Stimulated activated CD8-positive, alpha-beta memory T cell treated with anti-CD3 and anti-CD28 coated beads, Interleukin-4, amount 100 ng/mL, for 48 hours (primary cell): Measurements from ENCODE around the gene BRD3OS.

ENCODE experiments used
- DNase-seq: peaks from one replicate; pipeline ENCODE4 v3.0.0-alpha.2; 2020

BRD3OS gene

DNA sequence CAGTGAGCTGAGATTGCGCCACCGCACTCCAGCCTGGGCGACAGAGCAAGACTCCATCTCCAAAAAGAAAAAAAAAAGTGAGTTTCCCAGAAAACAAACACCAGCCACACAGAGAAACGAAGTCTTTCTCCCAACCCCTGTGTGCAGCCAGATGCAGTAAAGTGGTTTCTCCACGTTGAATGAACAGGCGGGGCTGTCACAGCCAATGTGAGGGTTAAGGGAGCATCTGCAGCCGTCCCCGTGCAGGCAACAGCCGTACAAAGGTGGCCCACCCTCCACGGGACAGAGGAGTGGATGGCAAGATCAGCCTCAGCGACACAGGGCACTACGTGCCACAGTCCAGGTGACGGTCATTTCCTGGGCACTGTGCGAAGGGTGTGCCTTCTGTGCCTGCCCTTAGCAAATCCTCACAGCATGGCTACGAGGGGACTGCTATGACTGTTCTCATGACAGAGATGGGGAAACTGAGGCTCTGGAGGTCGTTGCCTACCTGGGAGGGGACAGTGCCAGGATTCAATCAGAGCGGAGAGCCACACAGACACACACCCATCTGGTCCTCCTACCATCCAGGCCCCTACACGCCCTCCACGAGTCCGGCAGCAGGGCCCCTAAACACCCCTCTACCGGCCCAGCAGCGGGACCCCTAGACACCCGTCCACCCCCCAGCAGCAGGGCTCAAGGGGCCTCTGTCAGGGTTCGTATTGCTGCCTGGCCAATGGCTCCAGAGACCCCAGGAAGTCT is 35.5 kb upstream of the BRD3OS start:
- DNase-seq = no peak

DNA sequence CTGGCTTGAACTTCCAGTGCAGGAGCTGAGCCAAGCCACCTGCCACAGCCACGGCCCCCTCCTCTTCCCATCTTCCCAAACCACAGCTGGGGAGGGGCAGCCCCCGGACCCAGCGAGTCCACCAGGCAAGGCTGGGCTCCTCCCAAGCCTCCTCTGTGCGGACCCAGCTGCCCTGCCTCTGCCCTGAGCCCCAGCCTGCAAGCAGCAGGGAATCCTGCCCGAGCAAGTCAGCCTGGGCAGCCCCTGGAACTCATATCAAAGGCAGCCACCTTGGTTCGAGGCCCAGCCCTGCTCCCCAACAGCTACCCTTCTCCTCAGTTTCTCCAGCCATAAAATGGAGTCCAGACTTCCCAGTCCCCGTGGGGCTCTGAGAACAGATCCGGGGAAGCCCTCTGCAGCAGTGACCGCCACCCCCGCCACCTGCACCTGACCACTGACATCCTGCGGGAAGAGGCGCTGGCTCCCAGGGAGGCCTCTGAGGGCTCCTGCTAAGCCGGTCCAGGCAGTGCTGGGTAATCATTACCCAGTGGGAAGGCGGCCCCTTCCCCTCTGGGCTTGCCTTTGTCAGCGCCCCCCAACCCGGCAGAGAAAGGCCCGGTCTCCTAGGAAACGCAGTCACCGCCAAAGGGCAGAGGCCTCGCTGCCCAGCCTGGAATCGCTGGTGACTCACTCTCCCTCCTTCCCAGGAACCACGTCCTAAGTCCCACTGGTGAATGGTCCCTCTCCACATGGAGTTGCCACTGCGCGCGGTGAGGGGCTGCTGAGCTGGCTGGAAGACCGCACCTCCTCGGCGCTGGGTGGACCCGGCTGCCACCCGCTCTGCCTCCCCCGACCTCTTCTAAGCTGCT is 34.7 kb upstream of the BRD3OS start:
- DNase-seq = no peak

DNA sequence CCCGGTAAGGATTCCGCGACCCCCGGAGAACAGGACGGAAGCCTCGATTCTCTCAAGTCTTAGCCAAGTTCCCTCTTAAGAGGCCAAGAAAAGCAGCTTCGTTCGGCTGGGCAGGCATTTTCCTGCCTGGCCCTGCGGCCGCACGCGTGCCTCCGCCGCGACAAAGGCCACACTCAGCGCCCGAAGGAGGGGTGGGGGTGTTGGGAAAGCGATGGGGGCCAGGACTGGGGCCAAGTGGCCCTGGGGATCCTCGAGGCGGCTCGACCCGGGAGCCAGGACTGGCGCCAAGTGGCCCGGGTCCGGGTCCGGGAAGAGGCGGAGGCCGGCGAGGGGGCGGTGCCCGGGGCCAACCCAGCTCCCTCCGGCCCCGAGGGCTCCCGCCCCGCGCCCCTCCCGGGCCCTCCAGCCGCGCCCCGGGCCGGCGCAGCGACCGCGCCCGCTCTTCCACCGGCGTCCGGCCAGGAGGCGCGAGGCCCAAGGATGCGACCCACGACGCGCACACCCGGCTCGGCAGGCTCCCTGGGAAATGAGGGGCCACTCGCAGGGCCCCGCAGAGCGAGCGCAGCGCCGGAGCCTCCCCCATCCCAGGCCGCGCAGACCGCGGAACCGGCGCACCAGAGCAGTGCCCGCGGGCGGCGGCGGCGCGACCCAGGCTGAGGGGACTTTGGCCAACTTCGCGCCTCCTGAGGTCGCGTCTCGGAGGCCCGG is 33.9 kb upstream of the BRD3OS start:
- DNase-seq = no peak

DNA sequence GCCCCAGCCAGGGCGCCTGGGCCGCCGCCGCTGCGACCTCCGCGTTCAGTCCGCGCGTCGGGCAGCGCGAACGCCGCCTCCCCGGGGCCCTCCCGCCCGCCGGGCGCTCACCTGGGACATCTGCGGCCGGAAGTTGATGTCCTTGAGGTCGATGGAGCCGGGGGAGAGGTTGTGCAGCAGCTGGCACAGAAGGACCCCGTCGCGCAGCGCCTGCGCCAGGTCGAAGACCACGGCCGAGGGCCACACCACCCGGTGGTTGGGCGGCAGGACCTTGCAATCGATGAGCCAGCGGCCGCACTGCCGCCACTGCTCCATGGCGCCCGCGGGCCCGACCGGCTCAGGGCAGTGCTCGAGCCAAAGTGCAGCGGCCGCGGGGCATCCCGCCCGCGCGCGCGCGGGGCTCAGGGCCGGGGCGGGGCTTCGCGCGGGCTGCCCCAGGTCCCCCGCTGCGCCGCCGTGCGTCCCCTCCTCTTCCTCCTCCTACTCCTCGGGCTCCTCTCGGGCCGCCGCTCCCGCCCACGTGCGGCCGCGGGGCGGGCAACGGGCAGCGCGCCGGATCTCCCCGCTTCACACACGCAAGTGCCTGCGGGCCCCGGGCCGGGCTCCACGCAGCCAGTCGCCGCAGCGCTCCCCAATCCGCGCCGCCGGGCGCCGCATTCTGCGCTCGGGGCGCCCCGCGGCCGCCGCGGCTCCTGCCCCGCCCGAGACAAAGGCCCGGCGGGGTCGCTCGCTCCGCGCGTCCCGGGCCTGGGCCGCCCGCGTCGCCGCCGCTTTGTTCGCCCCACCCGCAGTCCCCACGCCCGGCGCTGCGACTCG is 33.1 kb upstream of the BRD3OS start, which contains the start of gene VAV2:
Gene VAV2, minus strand, starts transcription at position 361 of the 816 bp plus-strand sequence. Its CDS starts 46 bp downstream, at position 315.
- DNase-seq = peak; percentile 64

DNA sequence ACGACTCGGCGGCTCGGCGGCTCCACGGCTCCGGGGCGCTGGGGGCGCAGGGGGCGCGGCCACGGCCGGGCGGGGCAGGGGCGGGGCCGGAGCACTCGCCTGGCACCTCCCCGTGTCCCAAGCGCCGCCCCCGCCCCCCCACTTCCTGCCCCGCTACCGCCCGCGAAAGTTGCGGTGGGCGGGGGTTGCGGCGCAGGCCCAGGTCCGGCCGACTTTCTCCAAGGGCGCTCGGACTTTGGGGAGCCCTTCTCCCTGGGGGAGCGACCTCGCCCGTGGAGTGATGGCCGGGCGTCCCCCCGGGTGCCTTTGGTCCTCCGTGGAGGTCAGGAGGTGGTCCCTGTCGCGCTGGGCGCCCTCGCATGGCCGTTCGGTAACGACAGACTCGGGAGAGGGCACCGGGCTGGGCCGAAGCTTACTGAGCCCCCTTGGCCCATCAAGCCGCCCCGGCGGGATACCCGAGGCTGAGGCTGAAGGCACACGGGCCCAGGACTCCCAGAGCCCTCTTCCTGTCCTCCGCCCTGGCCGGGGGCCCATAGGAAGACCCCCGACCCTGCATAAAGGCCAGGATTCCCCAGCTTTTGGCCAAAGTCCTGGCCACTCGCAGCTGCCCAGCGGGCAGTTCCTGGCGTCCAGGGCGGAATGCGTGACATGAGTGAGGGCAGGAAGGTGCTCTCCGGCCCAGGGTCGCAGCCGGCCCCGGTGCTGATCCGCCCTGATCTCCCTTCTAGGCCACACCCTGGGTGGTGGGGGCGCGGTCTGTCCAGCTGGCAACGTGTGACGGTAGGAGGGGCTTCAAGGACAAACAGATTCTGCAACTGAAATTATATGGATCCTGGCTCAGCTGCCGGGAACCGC is 32.3 kb upstream of the BRD3OS start:
- DNase-seq = peak; percentile 82

DNA sequence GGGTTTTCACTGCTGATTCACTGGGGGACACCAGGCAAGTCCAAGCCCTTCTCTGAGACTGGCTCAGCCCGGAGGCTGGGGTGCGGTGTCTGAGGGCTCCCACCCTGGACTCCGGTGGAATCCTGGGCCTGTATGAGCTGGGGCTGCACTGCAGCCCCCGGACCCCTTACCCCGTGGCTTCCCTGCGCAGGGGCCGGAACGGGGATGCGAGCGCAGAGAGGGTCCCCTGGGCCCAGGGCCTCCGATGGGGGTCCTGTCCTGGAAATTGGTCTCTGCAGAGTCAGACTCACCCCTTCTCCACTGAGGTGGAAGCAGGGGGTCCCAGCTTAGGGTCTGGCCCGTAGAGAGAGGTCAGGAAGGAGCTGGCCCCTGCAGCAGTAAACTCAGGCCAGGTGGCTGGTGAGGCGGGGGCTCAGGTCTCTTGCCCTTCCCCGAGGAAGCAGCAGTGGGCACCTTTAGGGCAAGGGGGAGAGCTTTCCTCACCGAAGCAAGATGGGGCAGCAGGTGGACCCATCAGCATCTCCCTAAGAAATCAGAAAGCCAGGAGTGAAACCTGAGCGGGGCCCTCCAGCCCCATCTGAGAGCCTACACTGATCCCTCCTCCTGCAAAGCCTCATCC is 31.5 kb upstream of the BRD3OS start:
- no peak for DNase-seq

DNA sequence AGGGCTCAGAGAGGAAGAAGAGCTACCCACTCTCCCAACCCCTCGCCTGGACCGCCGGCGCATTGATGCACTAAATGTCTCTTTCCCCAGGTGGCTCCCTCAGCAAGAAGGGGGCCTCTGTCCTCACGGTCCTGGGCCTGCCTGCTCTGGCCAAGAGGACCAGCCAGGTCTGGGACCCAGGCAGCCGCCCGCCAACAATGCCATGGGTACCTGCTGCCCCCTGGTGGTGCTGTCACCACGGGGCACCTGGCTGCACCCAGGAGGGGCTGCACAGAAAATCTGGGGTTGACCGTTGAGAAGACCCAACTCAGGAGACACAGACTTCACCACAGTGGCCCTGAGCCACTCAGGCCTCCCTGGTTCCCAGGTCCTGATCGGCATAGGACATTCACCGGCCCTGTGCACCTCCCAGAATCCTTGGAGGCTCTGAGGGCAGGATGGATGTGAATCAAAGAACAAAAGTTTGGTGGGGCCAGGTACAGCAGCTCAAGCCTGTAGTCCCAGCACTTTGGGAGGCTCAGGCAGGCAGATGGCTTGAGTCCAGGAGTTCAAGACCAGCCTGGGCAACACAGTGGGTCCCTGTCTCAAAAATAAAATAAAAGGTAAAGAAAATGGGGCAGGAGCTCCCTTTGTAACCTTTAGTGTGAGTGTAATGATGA is 30.8 kb upstream of the BRD3OS start:
- DNase-seq = peak; percentile 92

DNA sequence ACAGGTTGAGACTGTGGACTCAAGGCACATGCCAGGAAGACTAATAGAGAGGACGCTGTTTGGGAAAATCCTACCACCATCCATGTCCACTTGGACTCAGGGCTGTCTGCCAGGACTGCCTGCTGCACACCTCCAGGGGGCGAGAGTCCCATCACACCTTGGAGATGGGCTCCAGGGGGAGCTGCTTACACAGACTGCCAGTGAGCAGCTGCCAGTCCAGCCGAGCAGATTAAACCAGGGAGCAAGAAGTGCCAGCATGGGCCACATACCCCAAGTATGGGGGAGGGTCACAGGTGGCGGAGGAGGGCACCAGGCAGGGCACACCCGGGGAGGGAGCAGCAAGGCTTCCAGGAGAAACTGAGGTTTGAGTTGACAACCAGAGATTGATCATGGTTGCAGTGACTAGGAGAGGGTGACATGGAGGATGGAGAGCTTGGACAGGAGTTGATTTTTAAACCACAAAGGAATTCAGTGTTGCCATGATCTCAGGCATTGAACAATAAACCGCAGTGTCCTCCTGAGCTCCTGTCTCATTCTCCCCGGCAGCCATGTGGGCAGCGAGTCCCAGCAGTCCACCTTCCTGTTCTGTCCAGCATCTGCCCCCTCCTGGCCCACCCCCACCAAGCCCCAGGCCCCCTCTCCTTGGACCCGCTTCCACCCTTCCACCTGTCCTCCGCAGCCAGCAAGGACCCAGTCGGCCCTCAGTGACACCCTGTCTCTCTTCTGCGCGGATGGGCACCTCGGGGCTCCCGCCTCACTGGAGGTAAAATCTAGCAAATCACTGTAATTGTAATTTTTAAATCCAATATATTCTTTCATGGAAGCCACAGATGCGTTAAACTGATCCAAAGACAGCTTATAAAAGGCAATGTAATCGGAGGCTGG is 30.0 kb upstream of the BRD3OS start:
- peak; percentile 29 for DNase-seq

DNA sequence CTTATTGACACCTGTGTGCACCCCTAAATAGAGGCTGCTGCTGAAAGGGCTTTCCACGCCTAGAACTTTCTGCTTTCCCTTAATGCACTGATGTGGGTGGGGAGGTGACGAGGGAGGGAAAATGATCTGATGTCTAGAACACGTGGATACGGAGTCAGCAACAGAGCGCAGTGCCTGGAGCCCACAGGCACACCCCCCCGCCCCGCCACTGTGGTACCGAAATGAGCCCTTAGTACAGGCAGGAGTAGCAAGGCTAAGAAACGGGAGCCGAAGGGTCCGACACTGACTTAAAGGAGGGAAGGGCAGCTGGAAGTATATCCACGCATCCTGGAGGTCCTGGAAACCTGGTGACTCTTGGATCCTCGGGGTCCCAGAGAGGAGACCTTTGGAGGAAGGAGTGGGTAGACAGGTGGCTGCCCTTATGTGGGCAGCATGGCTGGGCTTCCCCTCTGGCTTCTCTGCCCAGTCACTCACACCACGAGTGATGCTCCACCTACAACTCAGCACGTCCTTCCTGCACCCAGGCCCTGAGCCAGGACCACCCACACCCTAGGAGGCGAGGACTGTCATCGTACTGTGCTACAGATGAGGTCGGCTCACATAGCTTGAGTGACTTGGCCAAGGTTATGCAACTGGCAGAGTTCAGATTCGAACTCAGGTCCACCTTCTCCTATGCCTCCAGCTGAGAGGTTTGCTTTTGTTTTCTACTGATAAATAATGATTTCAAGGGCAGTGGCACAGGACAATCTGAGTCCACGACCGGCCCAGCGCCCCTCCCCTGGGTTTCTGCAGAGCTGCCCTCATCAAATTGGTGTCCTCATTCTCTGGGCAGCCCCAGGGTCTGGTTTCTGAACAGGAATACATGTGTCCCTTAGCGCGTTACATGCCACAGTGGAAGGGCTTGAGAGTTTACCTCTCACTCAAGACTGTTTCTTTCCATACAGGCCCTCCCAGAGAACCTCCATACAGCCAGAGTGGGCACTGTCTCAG is 28.5 kb upstream of the BRD3OS start:
- DNase-seq = no peak

DNA sequence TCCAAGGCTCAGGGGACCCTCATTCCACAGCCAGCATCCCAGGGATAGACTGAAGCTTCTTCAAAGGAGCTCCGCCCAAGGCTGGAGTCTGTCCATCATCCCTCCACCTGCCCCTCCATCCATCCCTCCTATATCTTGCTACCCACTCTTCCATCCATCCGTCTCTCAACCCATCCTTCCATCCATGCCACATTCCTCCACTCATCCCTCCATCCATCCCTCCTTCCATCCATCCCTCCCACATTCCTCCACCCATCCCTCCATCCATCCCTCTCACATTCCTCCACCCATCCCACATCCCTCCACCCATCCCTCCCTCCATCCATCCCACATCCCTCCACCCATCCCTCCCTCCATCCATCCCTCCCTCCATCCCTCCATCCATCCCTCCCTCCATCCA is 27.7 kb upstream of the BRD3OS start:
- DNase-seq = no peak

DNA sequence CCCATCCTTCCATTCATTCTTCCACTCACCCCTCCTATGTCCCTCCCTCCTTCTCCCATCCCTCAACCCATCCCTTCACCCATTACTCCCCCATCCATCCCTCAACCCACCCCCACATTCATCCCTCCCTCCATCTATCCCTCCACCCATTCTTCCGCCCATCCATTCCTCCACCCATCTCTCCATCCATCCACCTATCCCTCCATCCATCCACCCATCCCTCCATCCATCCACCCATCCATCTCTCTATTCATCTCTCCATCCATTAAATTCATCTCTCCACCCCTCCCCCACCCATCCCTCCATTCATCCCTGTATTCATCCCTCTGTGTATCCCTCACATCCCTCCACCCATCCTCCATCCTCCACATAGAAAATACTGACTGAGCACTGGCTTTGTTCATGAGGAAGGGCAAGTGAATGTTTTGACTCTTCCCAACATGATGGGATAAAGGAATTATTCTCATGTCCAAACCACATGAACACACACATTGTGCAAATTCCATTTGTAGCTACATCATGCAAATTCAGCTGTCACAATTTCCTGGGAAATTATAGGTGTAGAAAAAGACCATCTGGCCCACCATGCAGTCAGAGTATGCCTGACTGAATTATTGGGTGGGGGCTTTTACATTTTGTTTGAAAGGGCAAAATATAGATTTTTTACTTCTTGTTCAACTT is 26.2 kb upstream of the BRD3OS start:
- no peak for DNase-seq

DNA sequence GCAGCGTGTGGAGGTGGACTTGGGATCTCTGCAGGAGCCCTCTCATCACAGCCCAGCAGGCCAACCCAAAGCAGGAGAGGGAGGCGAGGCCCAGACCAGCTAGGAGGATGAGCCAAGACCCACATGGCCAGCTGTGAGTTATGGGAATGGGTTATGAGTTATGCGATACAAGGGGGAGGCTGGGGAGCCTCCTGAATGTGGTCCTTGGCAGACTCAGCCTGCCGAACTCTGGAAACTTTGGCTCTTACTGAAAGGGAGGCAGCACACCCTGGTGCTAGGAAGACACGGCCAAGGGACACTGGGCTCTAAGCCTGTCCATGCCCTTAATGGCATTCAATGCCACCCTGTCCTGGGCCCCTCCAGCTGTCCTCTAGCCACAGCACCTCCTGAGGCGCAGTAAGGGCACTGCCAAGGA is 25.4 kb upstream of the BRD3OS start:
- DNase-seq = no peak

DNA sequence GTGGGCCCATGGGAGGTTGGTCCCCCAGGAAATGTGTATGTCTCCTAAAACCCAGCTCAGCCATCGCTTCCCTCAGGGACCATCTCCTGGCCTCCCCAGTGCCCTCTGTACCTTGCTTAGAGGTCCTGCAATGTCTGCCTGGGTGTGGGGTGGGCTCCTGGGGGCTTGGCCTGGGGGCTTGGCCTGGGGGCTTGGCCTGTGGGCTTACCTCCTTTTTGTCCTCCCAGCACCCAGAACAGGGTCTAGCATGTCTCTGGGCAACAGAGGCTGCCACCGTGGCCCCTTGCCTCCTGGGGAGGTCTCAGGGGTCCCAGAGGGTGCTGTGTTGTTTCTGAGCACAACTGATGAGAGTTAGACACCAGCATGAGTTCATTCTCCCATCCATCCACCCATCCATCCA is 22.5 kb upstream of the BRD3OS start:
- DNase-seq = no peak

DNA sequence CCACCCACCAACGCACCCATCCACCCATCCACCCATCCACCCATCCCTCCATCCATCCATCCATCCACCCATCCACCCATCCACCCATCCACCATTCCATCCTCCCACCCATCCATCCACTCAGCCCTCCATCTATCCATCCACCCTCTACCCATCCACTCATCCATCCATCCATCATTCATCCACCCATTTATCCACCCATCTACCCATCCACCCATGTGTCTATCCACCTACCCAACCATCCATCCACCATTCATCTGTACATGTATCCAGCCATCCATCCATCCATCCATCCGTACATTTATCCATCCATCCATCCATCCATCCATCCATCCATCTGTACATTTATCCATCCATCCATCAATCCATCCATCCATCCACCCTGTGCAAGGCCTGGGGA is 22.0 kb upstream of the BRD3OS start:
- DNase-seq = no peak

DNA sequence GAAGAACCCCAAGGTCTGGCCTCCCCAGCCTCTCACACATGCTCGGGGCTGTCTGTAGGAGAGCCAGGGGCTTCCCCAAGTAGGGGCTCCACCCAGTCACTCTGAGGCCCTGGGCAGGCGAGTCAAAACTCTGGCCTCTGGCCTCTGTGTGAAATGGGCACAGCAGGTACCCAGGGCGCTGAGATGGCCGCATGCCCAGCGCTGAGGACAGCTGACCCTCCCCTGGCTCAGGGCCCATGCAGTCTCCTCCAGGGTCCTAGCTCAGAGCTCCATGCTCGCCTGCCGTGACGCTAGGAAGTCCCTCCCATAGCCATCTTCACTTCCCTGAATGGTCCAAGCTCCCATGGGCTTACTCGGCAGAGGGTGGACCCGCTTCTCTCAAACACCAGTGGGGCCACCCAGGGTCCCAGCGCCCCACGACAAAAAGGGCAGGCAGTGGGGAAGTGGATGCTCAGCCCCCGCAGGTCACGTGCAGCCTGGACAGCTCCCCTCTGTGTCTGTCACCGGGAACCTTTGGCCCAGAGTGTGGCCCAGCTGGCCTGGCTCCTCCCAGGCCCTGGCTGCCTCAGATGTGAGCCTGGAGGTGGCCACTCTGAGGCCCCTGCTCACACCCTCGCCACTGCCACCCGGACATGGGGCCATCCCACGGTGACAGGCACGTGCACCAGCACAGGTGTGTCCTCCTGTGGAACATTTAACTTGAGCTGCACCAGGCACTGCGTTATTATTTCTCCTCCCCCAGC is 21.0 kb upstream of the BRD3OS start:
- DNase-seq = no peak

DNA sequence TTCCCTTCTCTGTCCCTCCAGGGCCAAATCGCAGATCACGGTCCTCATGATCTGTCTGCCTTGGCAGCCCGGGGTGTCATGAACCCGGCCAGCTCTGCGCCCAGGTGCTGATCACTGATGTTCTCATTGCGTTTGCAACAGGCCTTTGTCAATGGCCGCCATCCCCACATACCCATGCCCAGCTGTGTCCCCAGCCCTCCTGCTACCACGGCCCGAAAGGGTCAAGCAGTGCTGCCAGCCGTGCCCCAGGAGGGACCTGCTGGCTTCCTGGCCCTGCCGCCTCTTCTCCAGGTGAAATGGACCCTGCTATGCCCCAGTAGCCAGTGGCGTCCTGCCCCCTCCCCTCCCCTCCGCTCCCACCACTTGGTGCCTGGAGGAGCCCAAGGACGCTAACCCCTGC is 20.4 kb upstream of the BRD3OS start:
- no peak for DNase-seq

DNA sequence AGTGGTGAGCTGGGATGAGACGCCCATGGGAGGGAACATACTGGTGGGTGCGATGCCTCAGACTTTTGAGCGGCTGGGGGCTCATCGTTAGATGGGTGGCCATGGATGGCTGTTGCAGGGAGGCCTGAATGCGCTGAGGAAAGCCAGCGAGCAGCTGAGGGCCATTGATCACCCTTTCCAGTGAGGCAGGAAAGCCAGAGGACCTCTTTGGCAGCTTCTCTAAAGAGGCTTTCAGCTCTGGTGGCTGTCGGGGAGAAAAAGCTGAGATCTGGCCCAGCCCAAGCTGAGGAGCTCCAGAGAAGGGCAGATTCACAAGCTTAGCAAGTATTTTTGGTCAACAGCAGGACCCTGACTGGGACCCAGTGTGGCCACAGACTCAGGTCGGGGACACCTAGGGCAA is 19.9 kb upstream of the BRD3OS start:
- DNase-seq = no peak
